Stimulated activated CD8-positive, alpha-beta memory T cell treated with anti-CD3 and anti-CD28 coated beads, Interleukin-15, amount 100 ng/mL, for 4 hours (primary cell): ENCODE results near the gene RNF215.
"Not testable (repeated sequence)": the region's sequence is repeated elsewhere in the genome, so short reads cannot be mapped to it uniquely, and the experiment has no call there.

Source experiments
- DNase-seq, 2 donors: peaks; one replicate each; pipeline ENCODE4 v3.0.0-alpha.2; 2020; ENCODE audit warnings: low read depth in 2 of 2

RNF215 gene

DNA sequence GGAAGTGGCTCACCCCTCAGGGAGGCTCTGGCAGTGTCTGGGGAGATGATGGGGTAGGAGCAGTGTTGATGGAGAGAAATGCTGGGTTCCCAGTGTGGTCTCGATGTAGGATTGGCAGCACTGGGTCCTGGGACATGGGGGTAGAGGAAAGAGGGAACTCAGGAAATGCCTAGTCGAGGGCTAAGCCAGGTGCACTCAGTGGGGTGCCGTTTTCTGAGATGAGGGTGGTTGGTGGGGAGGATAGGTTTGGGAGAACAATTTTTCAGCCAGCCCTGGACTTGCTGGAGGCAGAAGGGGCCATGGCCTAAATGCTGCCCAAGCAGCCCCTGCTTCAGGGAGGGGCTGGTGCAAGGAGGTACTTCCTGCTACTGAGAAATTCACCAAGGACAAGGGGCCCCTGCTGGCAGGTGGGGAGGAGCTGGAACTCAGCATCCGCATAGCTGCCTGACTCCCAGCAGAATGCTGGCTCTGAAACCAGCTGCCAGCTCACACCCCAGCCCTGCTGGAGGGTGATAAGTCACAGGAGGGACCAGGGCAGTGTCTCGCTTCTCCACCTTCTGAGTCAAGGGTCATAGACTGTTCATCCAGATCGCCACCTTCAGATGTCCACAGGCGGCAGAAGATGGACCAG lies 24.4 kb downstream of the RNF215 start:
- DNase-seq = no peak

DNA sequence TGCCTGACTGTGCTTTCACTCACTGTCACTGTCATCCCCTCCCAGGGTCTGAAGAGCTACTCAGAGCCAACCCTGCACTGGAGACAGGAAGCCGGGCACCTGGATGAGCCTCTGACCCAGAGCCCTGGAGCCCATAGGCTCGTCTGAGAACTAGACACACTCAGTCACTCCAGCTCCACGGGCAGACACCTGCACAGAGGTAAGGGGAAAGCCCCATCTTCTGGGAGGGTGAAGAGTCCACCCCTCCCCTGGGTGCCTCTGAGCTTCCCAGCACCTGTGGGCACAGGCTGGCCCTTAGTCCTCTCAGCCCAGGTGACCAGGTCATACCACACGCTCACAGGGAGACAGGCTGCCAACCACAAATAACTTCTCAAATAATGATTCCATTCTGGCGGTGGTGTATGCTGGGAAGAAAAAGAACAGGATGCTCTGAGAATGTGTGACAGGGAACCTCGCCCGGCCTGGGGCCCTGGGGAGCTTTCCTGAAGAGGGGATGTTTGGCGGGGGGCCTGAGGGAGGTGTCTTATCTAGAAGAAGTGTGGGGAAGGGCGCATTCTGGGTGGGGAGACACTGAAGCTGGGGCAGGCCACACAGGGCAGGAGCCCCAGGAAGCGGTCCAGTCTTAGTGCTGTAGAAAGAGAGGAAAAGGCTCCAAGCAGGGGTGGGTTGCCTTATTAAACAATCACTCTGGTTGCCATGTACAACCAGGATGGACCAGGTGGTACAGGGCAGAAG lies 25.1 kb downstream of the RNF215 start:
- no peak for DNase-seq

DNA sequence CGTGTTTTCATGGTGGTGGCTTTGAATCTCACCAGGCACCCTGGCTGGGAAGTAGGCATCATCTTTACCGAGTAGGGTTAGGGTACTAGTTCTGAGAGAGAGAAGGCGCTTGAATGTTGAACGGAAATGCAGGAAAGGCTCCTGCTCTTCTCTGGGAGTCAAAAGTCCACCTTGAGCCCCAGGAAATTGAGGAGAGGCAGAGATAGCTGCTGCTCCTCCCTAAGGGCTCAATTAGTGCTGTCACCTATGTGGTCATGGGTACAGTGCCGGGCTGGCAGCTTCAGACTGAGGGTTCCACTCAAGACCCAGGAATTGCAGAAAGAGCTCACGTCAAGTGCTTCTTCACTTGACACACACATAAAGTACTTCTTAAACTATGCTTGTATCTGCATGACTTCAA lies 28.7 kb downstream of the RNF215 start:
- DNase-seq = no peak

DNA sequence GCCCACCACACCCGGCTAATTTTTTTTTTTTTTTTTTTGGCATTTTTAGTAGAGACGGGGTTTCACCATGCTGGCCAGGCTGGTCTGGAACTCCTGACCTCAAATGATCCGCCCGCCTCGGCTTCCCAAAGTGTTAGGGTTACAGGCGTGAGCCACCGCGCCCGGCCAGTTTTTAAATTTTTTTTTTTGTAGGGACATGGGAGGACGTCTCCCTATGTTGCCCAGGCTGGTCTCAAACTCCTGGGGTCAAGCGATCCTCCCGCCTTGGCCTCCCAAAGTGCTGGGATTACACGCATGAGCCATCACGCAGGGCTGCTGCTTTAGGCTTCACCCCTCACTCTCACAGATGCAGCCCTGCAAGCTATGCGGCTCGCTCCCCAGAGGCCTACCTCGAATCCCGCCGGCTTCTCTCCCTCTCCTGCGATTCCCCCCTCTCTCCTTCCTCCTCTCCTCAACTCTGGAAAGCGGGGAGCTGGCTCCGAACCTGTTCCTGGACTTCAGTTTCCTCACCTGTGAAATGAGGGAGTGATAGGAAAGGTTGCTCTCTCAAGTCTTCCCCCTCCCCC lies 29.5 kb downstream of the RNF215 start:
- no peak for DNase-seq

DNA sequence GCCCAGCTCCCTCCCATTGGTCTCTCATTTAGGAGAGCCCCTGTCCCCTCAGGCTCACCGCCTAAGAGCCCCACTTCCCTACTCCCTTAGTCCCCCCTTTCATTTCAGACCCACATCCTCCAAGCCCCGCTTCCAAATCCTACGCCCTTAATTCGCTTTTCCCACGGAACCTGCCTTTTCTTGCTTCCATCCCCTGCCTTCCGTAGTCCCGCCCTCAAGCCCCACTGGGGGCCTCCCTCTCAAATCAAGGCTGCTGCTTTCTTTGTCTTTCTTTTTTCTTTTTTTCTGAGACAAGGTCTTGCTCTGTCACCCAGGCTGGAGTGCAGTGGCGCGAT lies 30.0 kb downstream of the RNF215 start:
- no peak for DNase-seq

DNA sequence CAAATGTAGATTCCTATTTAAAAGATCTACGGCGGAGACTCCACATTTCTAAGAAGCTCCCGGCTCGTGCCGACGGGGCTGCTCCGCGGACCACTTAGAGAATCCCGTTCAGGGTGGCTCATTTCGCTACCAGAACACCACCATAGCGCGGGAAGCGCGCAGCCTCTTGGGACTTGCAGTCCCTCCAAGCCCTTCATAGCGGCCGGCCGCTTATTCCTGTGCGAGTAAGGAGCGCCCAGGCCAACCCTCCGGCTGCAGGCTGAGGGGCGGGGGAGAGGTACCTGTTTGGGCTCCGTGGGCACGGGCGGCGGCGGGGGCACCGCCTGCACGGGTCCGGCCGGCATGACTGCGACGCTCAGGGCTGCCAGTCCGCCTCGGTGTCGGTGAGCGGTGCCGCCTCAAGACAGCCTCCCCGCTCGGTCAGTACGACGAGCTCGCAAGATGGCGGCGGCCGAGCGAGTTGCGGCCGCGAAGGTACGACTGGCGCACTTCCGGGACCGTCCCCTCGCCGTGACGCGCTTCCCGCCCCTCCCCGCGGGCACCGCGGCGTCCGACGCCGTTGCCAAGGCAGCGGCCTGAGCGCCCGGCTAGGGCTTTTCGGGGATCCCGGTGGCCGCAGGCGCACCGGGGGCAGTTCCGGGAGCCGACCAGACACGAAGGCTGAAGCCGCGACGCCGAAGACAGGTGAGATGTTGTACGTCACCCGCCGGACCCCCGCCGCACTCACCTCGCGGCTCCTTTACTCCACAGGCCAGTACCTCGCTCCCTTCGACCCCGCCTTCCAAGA lies 30.6 kb downstream of the RNF215 start, which contains the start of the genes CCDC157 and SF3A1:
Gene CCDC157, plus strand, starts transcription at position 559 of the 787 bp plus-strand sequence. CDS start 8,994 bp downstream, outside the sequence.
Gene SF3A1, minus strand, starts transcription at position 446 of the 787 bp plus-strand sequence. Its CDS starts 102 bp downstream, at position 344.
- DNase-seq = peak; percentile 70 to 71

DNA sequence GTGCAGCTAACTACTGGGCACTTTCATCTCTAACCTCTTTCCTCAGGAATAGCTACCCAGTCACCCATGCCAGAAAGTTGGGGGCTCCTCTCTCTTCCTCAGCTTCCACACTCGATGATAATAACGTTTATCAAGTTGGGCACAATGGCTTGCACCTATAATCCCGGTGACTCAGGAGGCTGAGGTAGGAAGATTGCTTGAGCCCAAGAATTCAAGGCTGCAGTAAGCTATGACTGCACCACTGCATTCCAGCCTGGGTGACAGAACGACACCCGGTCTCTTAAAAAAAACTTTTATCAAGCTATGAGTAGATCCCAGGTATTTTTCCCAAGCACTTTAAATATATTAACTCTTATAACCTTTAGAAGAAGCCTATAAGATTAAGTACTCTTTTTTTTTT lies 32.6 kb downstream of the RNF215 start:
- no peak for DNase-seq

DNA sequence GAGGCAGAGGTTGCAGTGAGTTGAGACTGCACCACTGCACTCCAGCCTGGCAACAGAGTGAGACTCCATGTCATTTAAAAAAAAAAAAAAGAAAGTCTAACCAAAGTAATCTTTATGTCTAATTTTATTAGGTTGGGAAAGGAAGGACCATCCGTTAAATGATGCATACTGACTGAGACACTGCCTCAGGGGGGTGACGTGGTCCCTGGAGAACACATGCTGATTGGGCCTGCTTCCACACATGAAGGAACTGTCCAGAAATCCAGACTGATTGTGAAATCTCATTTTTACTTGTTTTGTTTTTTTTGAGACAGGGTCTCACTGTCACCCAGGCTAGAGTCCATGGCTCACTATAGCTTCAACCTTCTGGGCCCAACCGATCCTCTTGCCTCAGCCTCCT lies 36.0 kb downstream of the RNF215 start:
- DNase-seq = no peak

DNA sequence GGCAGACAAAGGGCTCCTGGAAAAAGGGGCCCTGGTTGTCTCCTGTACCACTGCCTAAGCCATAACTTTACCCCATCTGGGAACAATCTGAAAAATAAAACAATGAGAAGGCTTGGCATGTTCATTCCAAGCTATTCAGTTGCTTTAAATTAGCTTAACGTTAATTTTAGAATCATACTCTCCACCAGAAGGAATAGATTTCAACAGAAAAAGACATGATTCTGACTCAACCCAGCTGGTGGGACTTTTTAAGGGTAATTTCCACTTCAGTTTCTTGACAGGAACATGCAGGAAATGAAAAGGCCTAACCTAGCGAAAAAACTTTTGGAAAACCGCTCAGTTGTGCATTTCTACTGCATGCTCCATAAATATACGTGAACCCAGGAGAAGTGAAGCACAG lies 38.4 kb downstream of the RNF215 start:
- DNase-seq = no peak

DNA sequence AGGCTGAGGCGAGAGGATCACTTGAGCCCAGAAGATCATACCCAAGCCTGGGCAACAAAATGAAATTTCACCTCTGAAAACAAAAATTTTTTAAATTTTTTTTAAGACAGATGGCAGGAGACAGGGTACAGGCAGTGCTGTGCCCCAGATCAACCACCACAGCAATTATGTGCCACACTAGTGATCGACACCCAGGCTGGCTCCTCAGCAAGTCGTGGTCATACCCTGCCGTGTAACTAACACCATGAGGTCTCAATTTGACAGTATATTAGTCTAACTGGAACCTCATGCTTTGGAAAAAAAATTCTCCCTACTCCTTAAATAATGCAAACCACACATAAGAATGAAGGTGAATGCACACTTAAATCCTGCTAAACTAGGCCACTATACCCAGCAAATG lies 38.8 kb downstream of the RNF215 start:
- no peak for DNase-seq

DNA sequence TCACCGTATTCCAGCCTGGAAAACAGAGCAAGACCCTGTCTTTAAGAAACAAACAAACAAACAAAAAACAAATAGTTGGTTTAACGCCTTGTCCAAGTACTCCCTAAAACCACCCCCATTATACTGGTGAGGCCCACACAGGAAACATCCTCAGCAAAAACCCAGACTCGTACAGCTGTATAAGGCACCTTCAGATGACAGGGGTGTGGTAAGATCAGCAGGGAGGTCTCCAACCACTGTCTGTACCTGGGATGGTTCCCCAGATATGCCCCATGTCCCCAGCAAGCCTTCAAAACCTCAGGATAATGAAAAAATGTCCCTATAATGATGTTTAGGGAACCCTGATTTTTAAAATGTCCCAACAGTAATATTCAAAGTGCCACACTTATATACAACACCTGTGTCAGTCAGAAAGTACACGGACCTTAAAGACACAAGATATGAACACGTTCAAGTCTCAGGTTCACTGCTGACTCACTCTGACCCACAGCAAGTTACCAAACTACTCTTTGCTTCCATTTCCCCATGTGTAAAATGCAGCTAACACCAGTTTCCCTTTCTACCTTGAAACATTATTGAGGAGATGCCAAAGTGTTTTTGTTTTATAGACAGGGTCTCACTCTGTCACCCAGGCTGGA lies 39.8 kb downstream of the RNF215 start:
- no peak for DNase-seq

DNA sequence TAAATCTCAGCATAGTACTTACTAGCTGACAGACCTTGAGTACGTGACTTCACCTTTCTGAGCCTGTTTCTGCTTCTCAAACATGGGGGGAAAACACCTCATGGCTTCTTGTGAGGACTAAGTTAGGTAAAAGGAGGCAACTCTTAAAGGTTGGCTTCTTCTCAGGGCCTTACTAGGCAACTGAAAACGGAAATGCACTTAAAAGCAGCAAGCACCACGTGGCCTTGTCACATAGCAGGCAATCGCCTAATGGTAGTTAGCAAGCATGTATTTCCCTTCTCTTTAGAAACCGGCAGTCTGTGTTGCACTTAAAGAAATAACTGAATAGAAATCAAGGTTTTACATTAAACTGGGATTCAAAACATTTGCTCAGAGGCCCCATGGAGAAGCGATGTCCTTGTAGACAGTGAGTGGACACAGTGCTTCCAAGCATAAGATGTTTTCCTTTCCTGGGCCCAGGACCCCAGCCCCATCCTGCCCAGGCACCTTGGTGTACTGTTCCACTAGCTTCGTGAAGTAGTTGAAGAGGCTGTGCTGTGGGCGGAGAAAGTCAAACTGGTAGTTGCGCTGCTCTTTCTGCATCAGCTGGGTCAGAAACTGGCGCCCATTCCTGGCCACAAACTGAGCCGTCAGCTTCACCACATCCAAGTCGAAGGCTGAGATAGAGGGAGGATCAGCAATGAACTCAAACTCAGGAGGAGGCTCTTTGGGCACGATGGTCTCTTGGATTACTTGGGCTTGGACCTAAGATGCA lies 42.6 kb downstream of the RNF215 start:
- no peak for DNase-seq

DNA sequence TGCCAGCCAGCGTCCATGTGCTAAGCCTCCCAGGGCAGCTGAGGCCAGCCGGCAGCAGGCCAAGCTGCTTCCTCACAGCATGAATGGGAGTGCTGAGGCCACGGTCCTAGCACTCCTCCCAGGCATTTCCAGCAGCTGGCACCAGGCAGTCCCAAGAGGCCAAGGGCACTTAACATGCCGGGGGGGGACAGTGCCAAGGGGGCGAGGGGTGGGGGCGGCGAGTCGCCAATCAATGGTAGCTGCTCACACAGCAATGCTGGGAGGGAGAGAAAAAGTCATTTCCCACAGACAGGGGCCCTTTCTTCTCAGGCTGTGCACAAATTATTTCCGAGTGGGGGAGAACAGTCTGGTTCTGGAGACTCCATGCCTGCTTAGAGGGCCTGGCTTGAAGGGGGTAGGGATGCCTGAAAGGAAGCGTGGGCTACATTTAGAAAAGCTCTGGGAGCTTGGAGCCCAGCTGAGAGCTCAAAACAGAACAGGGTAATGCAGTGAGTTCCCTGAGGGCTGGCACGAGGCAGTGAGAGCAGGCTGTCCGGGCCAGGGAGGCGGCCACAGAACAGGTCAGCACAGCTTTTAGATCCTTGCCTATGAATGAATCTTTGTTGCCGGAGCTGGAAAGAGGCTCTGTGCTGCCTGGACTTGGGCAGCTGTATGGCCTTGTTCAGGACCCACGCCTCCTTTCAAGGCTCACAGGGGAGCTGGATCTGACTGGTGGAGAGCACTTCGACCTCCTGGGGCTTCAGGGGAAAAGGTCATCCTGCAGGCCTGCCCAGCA lies 46.1 kb downstream of the RNF215 start:
- DNase-seq = no peak

DNA sequence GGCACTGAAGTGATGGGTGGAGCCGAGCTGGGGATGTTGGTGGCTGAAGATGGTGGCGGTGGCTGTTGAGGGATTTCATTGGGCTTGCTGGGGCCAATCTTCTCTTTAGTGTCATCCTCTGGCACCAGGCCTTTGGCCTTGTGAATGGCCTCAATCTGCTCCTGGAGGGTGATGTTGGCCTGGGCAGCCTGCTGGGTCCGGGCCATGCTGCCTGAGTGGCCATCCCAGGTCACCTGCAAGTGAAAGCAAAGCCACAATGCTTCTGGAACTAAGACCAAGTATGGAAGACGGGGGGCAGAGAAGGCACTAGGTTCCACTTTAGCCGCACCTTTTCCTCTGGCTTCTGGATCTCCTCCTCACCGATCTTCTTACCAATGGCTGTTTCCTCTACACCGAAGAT lies 48.4 kb downstream of the RNF215 start:
- no peak for DNase-seq

DNA sequence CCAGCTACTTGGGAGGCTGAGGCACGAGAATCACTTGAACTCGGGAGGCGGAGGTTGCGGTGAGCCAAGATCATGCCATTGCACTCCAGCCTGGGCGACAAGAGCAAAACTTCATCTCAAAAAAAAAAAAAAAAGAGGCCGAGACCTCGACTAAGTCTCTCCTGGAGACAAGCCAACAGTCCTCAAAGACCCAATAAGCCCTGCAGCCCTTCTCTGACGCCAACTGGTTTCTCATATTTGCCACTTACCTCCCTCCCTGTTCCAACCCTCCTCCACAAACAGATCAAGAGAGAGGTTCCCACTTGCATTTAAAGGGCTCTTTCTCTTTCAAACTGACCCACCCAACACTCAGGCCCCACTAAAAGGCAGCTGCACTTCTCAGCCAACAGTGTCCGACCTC lies 48.9 kb downstream of the RNF215 start:
- not testable (repeated sequence) for DNase-seq

DNA sequence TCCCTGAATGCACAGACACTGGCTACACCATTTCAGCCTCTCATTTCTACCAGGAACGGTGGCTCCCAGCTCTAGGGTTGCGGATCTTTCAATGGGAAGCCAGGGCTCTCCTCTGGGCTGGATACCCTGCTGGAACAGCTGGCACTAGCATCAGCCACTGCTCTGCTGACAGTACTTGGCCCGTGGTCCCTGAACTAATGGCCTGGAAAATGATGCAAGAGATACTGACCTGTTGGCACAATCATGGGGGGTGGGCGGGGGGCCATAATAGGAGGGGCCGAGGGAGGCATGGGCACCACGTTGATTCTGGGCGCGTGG lies 49.8 kb downstream of the RNF215 start:
- no peak for DNase-seq

DNA sequence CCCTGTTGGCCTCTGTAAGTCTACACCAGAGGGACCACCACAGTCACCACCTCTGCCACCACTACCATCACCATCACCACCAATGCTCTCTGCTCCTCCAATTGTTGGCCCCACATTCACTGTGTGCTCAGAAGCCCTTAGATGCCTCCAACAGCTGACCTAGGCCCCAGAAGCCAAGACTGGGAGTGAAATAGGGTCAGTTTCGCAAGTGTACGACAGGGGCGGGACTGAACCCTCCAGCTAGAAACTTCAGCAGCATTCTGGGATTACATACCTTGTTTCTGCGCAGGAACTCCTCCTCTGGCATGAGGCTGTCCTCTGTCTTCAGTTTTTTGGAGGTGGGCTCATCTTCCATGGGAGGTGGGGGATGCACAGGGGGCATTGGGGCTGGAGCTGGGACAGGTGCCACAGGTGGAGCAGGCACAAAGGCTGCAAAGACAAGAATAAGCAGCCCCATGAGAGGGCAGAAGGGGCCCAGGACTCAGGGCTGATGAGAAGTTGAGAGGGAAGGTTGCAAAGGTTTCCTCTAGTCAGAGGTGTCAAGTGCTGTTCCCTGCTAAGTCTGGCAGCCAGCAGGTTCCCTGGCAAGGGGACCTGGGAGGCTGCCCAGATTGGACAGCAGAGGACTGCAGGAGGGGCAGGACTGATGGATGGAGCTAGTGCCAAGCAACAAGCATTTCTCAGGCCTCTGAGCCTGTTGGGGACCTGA lies 50.3 kb downstream of the RNF215 start:
- DNase-seq = no peak

DNA sequence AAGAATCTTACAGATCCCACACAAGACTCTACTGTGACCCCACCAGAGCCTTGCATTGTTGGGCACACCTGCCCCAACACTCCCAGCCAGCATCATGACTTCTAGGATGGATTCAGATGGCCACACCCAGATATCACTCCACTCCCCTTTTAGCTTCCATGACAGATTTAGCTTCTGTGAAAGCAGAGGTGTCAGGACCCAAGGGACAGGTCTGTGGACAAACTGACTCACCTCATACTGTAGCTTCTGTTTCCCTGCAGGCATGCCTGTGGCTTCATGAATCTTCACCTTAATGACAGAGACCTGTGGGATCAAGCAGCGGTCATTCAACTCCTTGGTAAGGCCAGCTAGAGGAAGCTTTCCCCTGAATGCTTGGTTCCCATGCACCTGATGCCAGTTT lies 52.0 kb downstream of the RNF215 start:
- DNase-seq = no peak

DNA sequence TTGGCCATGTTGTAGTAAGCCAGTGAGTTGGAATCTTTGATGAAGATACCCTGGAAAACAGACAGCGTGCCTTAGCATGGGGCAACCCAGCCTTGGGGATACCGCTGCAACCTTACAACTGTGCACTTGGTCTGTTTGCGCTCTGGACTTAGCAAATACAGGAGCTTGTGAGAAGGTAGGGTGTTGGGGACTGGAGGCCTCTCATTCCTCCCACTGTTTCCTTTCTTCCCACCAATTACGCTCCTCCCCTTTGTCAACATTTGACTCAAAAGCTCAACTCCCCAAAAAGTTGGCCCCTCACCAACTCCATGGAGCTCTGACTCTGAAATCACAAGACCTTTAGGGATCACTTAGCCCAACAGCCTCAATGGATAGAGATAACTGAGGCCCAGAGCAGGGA lies 52.6 kb downstream of the RNF215 start:
- no peak for DNase-seq

DNA sequence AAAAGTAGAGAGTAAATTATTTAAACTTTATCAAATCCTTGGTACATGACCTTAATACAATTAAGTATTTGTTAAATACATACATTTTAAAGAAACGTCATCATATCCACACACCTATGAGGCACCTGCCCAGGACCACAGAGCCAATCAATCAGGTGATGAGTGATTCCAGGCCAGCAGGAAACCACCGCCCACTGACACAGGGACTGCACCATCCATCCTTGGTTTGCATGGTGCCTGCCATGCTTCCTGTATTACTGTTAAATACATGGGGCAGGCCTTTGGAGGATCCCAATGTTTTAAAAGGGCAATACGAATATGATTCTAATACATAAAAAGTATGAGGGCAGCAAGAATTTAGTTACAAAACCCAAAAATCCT lies 53.5 kb downstream of the RNF215 start:
- DNase-seq = no peak
